GM12801 (cell line): ENCODE measurements around the gene SIK2.

Source experiments
- TF ChIP-seq, protein P1 (sequence below): IDR thresholded peaks from one replicate; pipeline ENCODE4 v1.5.1; 2011; ENCODE audit warnings: control low read depth; ENCODE audit not compliant: insufficient read length; ENCODE audit errors: extremely low read depth

Gene SIK2

GRCh38 chr11:111703576-111703975 lies 101.3 kb downstream of the SIK2 start:
- TF ChIP-seq, protein P1, sequence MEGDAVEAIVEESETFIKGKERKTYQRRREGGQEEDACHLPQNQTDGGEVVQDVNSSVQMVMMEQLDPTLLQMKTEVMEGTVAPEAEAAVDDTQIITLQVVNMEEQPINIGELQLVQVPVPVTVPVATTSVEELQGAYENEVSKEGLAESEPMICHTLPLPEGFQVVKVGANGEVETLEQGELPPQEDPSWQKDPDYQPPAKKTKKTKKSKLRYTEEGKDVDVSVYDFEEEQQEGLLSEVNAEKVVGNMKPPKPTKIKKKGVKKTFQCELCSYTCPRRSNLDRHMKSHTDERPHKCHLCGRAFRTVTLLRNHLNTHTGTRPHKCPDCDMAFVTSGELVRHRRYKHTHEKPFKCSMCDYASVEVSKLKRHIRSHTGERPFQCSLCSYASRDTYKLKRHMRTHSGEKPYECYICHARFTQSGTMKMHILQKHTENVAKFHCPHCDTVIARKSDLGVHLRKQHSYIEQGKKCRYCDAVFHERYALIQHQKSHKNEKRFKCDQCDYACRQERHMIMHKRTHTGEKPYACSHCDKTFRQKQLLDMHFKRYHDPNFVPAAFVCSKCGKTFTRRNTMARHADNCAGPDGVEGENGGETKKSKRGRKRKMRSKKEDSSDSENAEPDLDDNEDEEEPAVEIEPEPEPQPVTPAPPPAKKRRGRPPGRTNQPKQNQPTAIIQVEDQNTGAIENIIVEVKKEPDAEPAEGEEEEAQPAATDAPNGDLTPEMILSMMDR = no peak

DNA sequence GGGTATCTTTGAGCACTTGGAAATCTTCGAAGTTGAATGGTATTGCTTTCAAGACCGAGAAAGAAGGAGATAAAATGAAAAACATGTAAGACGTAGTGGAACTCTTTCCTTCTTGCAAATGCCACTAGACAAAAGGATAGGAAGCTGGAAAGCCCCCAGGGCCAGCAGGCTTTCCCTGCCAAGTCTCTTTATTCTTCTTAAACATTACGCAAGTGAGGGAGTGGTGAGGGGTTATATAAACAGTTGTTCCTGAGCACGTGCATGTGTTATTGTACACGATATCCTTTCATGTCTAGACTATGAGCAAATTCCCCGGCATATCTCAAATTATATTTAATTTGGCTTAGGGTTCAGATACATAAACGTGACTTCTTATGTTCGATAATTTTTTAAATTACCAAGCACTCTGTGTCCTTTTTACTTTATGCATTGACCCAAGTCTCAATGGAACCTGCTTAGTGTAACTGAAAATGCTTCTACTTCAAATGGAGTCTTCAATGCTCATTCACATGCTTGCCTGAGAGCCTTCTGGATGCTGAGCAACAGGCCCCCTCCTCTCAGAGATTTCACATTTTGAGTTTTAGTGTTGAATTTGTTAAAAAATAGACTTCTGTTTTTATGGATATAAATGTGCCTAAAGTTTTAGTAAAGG lies 104.9 kb downstream of the SIK2 start:
- TF ChIP-seq, protein P1 = no peak

- TF ChIP-seq, protein P1 = no peak
Measured at GRCh38 chr11:111707691-111708067, 105.4 kb downstream of the SIK2 start.

DNA sequence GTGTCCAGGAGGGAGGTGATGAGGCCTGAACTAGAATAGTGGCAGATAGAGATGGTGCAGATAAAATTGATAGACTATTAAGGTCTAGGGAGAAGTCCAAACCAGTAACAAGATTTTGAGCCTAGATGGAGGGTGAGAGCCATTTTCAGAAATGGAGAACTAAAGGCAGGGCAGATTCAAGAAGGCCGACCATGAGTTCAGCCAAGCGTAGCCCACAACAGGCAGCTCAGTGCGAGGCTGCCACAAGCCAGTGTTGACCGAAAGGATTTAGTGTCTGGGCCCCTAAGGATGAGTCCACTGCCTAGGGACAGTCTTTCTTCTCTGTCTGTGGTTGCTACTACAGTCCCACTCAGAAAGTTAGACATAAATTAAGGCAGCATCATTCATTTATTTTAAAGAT lies 112.3 kb downstream of the SIK2 start:
- TF ChIP-seq, protein P1 = no peak

DNA sequence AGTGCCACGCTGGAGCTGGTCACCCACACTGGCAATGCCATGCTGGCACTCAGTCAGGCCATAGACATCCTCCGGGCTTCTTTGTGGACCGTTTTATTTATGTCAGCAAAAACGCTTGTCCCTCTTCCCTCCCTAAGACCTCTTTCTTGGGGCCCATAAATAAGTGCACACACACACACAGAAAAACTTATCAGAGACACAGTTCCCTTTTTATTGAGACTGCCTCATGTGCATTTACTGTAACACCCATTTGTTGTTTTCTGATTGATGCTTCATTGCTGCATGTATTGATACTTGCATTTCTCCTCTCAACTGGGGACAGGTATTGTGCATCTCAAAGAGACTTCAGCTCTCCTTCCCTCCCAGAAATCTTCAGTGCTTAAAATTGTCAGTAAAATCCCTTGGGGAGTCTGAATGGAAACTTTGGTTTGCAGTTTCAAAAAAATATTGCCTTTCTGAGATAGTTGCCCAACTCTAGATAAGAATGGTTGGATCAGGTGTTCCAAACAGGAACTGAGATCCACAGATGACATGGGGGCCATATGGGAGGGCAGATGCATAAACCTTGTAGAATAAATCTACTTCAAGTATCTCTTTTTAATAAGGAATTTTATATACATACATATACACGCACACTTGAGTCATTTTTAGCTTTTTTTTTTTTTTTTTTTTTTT lies 113.0 kb downstream of the SIK2 start:
- TF ChIP-seq, protein P1 = no peak

- TF ChIP-seq, protein P1 = no peak
Measured at GRCh38 chr11:111718436-111718835, 116.2 kb downstream of the SIK2 start.

DNA sequence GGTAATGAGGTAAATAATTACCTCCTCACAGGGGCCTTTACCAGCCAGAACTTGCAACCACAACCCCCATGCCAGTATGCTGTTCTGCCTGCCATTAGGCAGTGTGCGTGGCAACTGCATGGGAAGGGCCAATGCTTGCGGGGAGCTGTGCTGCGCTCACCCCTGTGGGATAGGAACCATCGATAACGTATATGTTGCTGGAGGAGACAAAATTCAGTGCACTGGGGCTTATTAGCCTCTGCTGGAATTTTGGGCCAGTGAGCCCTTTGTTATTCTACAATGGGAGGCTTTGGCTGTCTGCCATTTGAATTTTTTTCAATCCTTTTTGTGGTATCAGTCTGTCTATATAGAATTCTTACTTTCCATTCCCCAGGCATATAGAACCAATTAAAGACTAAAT lies 116.6 kb downstream of the SIK2 start:
- TF ChIP-seq, protein P1 = no peak
